GM06990 (cell line): ENCODE results near the gene CTTNBP2NL.

Experiments used
- DNase-seq: peaks from one replicate; pipeline ENCODE4 v3.0.0-alpha.2; 2011; ENCODE audit not compliant: insufficient read length; ENCODE audit errors: extremely low read depth
- H3K27me3 ChIP-seq: replicated peaks from 2 replicates; pipeline ENCODE4 v1.6.0; 2011; ENCODE audit warnings: low read length; ENCODE audit not compliant: control insufficient read depth, insufficient read depth
- H3K36me3 ChIP-seq: 2 replicates; pipeline ENCODE4 v1.5.1; 2011; ENCODE audit warnings: low read length; ENCODE audit not compliant: control insufficient read depth, insufficient read depth
- H3K4me3 ChIP-seq: replicated peaks from 2 replicates; pipeline ENCODE4 v1.5.1; 2011; ENCODE audit warnings: low read depth, mild to moderate bottlenecking, control low read depth, low read length
- CTCF ChIP-seq: IDR thresholded peaks from 2 replicates; pipeline ENCODE4 v1.5.1; 2011; ENCODE audit warnings: low read length, control low read depth, mild to moderate bottlenecking, inconsistent platforms; ENCODE audit not compliant: insufficient read depth, poor library complexity, severe bottlenecking

Gene CTTNBP2NL

GRCh38 chr1:112510340-112510739 lies 114.3 kb downstream of the CTTNBP2NL start:
- H3K27me3 ChIP-seq: no peaks in the 10 kb centered on the region; the same call in 1 of the 2 replicates
- no peak for DNase-seq
- no peaks in the 10 kb centered on the region for H3K36me3 ChIP-seq
- H3K4me3 ChIP-seq: no peak overlapping the region
- no peak for TF ChIP-seq CTCF
